Stimulated activated CD8-positive, alpha-beta memory T cell treated with anti-CD3 and anti-CD28 coated beads, Interleukin-4, amount 100 ng/mL, for 48 hours (primary cell): ENCODE results near the gene AAK1.

Source experiments
- DNase-seq: peaks from one replicate; pipeline ENCODE4 v3.0.0-alpha.2; 2020

The AAK1 gene

DNA sequence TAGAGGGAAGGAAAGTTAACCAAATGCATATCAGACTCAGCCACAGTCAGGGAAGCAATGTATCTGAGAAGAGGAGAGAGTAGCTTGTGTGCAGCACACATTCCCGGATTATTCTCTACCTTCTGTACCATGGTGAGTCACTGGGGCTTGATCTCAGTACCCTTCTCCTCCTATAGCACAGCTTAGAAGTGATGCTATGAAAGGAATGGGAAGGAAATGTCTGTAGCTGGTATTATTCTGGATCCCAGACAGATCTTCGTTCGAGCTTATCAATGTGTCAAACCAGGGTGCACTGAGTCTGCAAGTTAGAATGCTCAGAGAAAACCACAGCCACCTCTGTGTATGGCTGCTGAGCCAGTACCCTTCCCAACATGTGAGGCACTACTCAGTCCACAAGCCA lies 118.3 kb downstream of the AAK1 start:
- DNase-seq: no peak

DNA sequence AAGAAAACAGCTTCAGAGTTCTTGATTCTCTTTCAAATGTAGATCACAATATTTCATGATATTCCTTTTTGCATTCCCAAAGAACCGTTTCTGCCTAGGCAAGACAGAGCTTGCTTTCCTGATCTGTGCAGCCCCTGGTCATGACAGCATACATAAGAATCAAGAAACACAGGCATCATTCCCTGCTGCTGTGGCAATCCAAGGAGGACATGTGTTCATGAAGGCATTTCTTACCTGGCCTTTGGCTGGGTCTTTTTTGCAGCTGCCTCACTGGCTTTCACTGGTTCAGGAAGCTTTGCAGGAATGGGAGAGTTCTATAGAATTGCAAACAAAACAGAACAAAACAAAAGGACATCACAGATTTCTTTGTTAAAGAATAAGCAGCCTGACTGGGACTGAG lies 118.7 kb downstream of the AAK1 start:
- DNase-seq: no peak

DNA sequence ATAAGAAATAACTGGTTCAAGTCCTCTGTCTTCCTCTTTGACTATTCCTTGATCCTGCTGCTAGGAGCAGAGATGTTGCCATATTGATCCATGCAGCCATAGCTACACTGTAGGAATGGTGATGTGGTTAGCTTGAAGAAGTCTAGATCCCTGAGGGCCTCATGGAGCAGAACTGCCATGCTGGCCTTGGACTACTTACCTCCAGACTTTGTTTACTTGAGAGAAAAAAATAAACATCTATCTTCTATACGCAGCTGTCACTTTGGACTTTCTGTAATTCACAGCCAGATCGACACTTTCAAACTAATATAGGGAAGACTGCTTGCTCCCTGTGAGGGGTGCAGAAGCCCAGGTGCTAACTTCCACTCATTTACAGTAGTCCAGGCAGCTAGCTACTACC lies 121.8 kb downstream of the AAK1 start:
- no peak for DNase-seq

DNA sequence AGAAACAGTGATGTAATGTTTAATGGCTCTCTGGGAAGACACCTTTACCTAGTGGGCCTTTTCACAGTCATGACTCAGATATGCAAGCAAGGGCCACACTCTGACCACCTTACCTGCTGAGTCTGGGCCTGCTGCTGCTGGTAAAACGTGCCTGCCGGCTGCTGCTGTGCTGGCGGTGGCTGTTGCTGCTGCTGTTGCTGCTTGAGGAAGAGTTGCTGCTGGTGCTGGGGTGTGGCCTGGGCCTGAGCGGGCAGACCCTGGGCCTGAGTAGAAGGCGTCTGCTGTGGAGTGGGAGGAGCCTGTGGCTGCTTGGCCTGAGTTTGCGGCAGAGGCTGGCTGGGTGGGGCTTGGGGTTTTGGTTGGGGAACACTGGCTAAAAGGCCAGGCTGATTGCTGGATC lies 124.7 kb downstream of the AAK1 start:
- no peak for DNase-seq

DNA sequence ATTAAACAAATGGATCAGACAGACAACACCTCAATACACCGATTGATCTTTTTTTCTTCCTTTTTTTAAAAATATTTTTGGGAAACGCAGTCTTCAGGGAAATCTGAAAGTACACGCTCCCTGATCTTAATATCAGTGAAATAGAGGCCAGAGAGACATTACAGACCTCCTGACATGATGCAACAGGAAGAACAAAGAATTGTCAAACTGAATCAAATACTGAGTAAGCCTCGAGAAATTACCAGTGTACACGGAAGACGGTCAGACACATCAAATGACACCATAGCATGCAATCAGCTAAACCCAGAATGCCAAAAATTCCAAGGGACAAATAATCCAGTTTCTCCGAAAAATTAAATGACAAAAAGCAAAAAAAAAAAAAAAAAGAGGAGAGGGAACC lies 126.1 kb downstream of the AAK1 start:
- no peak for DNase-seq

DNA sequence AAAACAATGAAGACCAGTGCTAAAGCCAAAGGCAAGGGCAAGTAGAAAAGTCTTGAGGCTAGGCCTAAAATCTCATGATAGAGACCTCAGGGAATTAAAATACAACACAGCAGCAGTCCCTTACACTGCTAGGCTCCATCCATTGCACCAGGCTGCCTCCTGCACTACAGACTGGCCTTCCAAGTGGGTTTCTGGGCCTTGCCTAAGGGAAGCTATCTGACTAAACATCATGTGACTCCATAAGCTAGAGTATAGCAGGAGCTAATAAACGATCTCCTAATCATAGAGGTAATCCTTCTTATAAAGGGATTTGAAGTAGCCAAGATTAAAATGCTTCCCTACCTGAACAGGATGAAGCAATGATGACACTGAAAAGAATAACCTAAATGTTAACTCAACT lies 128.7 kb downstream of the AAK1 start:
- no peak for DNase-seq

DNA sequence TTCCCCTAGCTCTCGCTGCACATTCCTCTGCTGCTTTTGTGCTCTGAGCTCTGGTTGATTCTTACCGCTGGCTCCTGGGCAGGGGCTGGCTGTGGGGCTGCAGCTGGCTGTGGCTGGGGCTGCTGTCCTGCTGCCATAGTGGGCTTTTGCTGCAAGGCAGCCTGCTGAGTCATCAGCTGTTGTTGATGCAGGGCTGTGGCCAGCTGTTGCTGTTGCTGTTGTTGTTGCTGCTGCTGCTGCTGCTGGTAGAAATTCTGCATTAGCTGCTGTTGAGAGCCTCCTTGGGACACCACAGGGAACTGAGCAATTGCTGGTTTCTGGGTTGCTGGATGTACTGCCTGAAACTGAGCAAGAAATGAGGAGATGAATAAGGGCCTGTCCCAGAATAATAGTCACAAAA lies 129.1 kb downstream of the AAK1 start:
- DNase-seq: no peak

DNA sequence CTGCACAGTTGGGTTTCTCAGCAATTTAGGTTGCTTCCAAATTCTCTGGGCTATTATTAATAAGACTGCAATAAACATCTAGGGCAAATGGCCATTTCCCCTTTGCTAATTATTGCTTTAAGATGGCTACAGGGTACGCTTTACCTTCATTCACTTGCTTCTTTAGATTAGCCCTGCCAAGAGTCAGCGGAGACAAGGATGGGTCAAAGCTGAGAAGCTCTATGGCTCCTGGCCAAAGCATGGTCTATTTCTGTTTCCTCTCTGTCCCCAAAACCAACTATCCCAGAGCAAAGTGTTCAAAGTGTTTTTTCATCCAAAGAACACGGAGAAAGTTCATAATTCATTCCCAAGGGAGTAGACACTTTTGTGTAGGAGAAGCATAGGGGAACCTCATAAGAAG lies 131.1 kb downstream of the AAK1 start:
- no peak for DNase-seq

DNA sequence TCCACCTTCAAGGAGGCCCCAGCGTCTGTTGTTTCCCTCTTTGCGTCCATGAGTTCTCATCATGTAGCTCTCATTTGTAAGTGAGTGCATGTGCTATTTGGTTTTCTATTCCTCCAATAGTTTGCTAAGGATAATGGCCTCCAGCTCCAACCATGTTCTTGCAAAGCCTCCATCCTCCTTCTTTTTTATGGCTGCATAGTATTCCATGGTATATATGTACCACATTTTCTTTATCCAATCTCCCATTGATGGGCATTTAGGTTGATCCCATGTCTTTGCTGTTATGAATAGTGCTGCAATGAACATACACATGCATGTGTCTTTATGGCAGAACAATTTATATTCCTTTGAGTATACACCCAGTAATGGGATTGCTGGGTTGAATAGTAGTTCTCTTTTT lies 133.3 kb downstream of the AAK1 start:
- DNase-seq: no peak

DNA sequence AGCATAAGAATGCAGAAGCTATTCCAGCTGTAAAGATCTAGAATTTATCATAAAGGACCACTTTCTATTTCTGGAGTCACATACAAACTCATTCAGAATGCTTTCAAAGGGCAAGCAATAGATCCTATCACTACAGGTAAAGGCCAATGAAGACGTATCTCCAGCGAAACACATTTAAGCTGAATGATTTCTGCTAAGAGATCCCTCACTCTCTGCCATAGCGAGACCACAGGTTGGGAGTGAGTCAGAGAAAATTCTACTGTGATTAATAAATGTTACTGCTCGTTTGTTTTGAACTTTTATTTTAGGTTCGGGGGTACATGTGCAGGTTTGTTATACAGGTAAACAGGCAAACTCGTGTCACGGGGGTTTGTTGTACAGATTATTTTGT lies 133.8 kb downstream of the AAK1 start:
- DNase-seq: no peak

DNA sequence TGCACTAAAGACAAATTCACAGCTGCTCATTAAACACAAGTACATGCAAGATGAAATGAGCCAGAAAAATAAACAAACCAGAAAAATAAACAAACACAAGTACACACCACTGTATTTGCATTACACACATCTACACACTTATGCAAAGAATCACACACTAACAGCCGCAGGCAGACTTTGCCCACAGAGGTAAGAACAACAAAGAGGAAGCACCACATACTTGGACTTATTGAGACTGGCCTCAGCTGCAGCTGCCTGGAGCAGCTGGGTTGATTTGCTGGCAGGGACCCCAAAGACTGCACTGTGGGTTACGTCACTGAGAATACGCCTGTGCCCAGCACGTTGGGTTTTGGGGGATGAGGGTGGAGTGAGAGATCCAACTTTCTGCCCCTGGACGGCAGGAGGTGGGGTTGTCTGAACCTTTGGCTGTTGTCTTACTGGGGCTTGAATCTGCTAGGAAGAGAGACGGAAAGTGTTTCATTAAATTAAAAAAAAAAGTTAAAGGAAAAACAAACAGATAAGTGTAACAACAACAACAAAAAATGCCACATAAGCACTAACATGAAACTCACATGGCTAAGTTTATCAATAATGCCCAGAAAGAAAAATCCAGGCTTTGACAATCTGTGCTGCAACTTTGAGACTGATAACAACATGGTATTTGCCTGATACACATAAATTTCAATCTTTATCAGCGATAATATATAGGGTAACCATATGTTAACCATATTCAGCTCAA lies 134.4 kb downstream of the AAK1 start:
- no peak for DNase-seq

DNA sequence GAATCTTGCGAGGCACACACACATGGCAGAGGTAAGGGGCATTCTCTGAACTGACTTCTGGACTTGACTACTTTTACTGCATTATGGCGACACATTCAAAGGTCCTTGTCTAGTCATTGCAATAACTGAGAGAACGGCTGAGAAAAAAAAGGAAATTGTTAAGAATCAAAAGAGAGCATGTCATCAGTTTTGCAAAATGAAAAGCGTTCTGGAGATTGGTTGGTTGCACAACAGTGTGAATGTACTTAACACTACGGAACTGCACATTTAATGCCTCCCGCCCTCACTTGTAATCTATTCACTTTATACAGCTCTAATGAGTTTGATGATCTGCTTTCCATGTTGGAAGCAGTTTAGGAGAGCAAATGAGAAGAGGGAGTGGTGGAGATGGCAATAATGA lies 137.8 kb downstream of the AAK1 start:
- DNase-seq: no peak

DNA sequence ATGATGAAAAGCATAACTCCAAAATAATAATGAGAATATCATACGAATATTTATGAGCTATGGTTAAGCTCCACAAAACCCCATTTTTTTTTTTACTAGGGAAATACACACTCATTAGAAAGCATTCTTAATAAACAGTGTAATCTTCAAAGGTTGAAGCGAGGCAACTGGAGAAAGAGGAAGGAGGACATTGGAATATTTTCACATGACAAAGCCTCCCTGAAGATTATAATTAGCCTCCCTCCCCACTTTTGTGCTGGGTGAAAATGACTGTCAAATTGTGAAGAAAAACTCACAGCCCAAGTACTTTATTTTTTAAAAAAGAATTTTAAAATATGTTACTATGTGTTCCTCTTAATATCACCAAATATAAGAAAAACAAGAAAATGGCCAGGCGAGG lies 142.2 kb downstream of the AAK1 start:
- no peak for DNase-seq

DNA sequence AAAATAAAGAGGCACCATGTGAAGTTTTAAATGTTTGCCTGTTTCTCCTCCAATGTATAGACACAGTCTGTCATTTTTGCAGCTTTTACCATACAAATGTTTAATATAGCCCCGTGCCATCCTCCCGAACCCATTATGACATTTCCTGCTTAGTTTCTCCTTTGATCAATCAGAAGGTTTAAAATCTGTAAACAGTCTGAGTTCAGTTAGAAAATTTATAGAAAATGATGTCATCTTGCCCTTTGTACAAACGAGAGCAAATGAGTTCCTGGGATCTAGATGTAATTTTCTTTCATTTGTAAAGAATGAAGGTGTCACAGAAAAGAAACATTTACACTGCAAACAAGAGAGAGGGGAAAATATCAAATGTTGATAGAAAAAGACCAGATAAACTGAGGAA lies 143.6 kb downstream of the AAK1 start:
- DNase-seq: no peak

DNA sequence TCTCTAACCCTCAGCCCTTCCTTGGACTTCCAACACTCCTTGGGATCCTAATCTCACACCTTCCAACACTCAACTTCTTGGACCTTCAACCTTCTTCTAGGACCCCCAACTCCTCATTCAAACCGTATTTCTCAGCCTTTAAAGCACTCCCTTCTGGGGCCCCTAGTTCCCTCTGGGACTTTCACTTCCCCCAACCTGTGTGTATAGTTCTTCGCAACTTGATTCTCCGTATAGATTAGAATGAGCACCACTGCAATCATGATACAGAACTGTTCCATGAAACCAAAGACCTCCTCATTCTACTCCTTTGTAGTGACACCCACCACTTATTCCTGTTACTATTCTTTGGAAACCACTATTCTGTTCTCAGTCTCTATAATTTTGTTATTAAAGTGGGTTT lies 144.3 kb downstream of the AAK1 start:
- no peak for DNase-seq

DNA sequence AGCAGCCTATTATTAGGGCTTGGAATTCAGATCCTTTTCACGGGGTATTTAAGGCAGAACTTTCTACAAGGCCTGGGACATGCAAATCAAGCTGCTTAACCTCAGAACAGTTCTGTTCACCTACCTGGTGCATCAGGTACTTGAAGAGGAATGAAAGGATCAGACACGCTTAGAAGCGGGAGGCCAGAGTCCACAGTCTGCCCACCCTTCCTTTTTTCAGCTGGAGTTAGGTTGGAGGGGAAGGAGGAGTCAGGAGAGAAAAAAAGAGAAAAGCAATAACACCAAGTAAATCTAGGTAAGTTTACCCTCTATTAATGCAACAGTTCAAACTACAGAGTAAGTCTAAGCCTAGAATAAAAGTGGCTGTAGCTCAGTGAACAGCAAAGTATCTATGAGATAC lies 147.7 kb downstream of the AAK1 start:
- no peak for DNase-seq

DNA sequence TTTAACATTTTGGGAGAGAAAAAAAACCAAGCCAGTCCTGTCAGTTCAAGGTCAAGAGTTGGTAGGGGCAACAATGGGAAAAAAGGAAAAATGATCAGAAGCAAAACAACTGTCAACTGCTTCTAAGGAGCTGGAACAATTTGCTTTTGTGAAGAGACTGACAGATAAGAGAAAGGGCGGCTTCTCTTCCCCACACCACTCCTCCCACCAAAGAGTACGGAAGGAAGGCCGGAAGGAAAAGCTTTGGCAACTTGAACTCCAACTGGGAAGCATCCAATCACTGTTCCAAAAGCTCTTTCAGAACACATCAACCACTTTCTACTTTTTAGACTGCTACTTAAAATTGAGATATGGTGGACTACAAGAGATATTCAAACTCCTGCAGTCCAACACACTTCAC lies 148.5 kb downstream of the AAK1 start:
- no peak for DNase-seq

DNA sequence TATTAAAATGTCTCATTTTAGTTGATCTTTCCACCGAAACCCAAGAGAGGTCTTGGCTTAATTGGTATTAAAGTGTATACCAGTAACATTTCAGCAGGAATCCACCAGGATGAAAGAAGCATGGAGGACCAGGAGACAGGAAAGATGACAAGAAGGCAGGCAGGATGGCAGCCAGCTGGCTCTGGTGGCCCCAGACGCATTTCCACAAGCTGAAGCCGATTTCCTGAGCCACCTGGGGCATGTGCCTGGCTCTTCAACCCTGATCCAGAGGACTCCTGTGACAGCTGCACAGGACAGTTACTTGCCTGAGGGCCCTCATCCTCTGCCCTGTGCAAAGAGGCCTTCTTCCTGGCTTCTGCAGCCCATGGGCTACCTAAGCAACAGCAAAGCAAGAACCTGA lies 149.4 kb downstream of the AAK1 start:
- no peak for DNase-seq

DNA sequence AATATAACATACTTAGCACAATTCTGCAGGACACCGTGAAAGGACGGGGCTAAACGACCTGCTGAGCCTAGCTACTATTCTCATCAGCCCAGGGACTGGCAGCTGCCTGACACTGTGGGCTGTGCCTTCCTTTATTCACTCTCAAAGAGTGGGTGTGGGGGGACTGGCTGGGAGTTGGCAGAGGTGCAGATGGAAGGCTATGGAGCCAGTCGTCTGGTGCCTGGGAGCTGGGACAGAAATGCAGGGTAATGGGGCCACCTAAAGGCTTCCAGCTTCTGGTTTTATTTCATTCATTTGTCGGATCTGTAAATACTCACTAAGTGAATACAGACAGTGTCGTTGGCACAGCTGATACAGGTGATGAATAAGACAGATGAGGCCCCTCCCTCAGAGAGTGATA lies 150.3 kb downstream of the AAK1 start:
- no peak for DNase-seq

DNA sequence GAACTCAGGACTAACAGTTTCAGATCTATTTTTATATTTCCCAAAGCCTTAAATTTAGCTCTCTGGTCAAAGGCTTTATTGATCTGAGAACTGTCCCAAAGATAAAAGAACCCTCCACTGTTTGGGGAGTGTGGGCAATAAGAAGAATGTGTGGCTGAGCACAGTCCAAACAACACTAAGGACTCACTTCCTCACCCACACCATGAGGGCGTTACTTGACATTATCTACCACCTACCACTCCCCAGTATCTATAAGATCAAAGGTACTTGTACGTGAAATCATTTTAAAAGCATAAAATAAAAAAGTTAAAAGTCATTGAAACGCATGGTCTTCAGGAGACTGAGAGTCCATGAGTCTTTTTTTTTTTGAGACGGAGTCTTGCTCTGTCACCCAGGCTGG lies 151.7 kb downstream of the AAK1 start:
- no peak for DNase-seq

DNA sequence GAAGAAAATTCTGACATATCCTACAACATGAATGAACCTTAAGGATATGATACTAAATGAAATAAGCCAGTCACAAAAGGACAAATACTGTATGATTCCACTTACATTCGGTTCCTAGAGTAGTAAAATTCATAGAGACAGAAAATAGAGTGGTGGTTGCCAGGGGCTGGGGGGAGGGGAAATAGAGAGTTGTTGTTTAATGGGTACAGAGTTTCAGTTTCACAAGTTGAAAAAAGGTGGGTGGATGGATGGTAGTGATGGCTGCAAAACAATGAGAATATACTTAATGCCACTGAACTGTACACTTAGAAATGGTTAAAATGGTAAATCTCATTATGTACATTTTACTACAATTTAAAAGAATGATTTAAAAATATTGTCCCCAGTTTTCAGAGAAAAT lies 153.1 kb downstream of the AAK1 start:
- no peak for DNase-seq

DNA sequence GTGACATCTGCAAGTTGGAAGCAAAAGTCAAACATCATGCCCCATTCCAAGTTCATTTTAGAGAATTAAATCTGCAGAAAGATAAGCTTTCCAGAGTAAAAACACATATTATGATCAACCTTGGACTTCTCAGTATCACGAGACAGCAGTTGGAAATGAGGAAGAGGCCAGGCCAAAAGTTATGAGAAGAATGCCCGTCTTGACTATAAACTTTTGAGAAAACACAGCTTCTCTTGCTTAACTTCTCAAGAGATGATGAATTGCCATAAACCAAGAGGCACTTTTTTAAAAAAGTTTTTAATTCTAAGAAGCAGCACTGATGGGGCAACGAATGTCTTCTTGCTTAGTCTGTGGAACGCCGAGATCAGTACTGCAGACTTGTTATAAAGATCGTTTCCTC lies 153.7 kb downstream of the AAK1 start:
- DNase-seq: no peak

DNA sequence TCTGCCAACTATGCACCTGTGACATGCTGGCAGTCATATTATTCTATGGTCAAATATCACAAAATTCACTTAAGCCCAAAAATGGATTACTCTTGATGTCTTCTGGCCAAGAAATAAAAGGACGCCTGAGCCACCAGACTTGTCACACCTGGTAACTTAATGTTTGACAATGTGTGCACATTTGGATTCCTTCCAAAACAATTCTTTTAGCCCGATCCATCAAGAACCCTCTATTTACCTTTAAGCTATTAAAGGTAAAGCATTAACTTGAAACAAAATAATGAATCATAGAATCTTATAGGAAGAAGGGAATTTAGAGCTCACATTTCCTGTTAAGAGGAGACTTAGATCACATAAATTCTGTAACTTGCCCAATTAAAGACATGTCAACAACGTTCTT lies 159.8 kb downstream of the AAK1 start:
- DNase-seq: no peak

DNA sequence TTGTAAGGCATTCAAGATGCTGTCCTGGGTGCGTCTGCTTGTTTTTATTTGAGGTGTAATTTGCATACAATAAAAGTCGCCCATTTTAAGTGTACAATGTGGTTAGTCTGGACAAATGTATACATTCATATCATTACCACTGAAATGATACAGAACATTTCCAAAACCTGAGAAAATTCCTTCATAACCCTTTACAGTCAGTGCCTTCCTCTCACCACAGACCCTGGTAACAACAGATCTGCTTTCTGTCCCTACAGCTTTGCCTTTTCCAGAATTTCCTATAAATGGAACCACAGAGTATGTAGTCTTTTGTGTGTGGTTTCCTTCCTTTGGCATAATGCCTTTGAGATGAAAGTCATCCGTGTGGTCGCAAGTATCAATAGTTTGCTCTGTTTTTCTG lies 160.5 kb downstream of the AAK1 start:
- no peak for DNase-seq

DNA sequence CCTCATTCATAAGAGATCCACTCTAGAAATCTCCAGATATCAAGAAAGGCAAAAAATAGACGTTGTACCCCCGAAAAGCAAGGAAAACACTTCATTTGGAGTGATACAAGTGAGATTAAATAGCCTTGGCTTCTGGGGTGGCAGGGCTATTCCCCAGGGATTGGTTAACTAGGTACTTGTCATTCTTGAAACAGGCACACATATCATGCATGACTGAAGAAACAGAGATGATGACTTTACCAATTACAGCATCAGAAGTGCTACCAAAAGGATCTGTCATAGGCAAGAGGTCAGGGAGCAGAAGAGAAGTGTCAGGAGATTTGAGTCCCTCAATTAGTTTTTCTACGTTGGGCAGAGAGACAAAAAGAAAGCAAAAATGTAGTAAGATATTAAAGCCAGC lies 161.1 kb downstream of the AAK1 start:
- no peak for DNase-seq

DNA sequence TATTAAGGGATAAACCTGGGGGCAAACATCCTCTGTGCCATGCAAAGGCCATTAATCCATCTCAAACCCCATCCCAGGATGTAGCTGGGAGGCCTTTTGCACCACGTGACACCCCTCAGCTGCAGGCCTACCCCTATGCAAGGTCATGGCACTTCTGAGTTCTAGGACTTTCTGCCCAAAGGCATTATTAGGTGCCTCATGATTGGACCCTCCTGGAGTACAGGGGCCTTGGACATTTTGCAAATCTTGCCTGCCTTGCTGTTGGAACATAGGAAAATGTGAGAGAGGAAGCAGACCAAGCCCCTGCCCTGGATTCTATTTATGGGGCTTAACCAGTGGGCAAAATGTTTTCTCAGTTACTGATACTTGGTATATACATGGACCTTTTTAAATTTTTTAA lies 162.1 kb downstream of the AAK1 start:
- DNase-seq: no peak
